ENCODE data around the gene ITPR2.

DNA sequence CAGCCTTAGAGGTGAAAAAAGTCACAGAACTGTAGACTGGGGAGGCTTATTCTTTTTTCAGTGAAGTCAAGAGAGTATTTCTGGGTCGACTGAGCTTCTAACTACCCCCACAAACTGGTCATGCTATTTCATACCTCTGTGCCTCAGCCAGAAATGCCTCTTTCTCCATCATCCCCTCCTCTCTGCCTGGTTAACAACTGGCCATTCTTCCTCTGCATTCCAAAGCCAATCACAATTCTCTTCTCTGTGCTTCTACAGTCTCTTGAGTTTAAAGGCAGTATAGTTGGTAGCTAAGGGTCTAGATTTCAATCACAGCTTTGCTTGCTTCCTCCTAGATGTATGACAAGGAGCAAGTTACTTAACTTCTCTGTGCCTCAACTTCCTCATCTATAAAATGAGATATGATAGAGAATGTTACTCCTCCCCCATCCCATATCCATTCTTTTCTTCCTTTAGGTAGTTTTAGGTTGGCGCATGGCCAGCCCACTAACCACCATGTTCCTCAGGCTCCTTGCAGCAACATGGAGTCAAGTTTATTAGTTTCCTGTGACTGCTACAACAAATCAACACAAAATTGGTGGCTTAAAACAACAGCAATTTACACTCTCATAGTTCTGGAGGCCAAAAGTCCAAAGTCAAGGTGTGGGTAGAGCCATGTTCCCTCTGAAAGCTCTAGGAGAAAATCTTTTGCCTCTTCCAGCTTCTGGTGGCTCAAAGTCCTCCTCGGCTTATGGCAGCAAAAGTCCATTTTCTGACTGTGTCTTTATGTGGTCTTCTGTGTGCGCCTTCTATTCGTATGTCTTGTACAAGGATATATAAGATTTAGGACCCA, 62.5 kb downstream of the ITPR2 start:
- TF ChIP-seq POLR2A (IDR thresholded peaks at IDR 0.05) (no peak), POLR2AphosphoS5 (IDR thresholded peaks at IDR 0.05; ENCODE audit: insufficient read depth in 1 of 2, low read depth in 1 of 2) (no peak)
- TF ChIP-seq, protein P1, sequence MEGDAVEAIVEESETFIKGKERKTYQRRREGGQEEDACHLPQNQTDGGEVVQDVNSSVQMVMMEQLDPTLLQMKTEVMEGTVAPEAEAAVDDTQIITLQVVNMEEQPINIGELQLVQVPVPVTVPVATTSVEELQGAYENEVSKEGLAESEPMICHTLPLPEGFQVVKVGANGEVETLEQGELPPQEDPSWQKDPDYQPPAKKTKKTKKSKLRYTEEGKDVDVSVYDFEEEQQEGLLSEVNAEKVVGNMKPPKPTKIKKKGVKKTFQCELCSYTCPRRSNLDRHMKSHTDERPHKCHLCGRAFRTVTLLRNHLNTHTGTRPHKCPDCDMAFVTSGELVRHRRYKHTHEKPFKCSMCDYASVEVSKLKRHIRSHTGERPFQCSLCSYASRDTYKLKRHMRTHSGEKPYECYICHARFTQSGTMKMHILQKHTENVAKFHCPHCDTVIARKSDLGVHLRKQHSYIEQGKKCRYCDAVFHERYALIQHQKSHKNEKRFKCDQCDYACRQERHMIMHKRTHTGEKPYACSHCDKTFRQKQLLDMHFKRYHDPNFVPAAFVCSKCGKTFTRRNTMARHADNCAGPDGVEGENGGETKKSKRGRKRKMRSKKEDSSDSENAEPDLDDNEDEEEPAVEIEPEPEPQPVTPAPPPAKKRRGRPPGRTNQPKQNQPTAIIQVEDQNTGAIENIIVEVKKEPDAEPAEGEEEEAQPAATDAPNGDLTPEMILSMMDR (IDR thresholded peaks at IDR 0.05): no peak
